T-cell (primary cell): ENCODE data around the gene TMEM179. TPM values are rescaled to one million over a fixed set of nuclear protein-coding genes. Genes with fewer than 3 reads are reported as not detected.

Experiments used
- ATAC-seq, 4 experiments: fragments of 200-7000 bp in 3 of 4; fragments of 150-1000 bp in 1 of 4; cut with Tn5 transposase; replicated peaks in 1 of 4; 1 replicate in 3 of 4; 2 replicates in 1 of 4; pipeline ENCODE4 v1.10.0; 2021; ENCODE audit warnings: moderate library complexity in 3 of 4, mild to moderate bottlenecking in 2 of 4, moderate number of reproducible peaks in 1 of 4
- CTCF ChIA-PET, 2 donors: fragments of 300-600 bp; sonication (Branson Sonifier 250); formaldehyde crosslinking; loops; one replicate each; lab custom pipeline; 2022; ENCODE audit warnings: antibody characterized with exemption in 2 of 2; lab: Charles Lee
- POLR2A ChIA-PET, 2 donors: fragments of 300-600 bp; sonication (Branson Sonifier 250); formaldehyde crosslinking; loops; one replicate each; lab custom pipeline; 2022; ENCODE audit warnings: antibody characterized with exemption in 2 of 2; lab: Charles Lee
- DNase-seq, 35 experiments: peaks; one replicate each; pipeline versions ENCODE4 v3.0.0 to v3.0.0-alpha.2; 2013 to 2023
- H3K27ac ChIP-seq: one replicate; pipeline ENCODE4 v1.5.1; 2013; ENCODE audit warnings: low read length
- H3K27me3 ChIP-seq, 2 experiments: replicated peaks in 1 of 2; 1 replicate in 1 of 2; 2 replicates in 1 of 2; pipeline versions ENCODE4 v1.6.1 to v1.7.0; 2013; ENCODE audit warnings: low read length in 1 of 2, mixed read lengths in 1 of 2; ENCODE audit not compliant: control insufficient read depth in 2 of 2, insufficient read depth in 2 of 2; ENCODE audit errors: extremely low read depth in 1 of 2
- H3K36me3 ChIP-seq, 2 donors: 1 replicate in 1 of 2; 2 replicates in 1 of 2; pipeline versions ENCODE4 v1.6.1 to v1.7.0; 2013; ENCODE audit warnings: low read length in 1 of 2; ENCODE audit not compliant: control insufficient read depth in 2 of 2, insufficient read depth in 1 of 2; ENCODE audit errors: extremely low read depth in 1 of 2
- H3K4me1 ChIP-seq, 2 experiments: 1 replicate in 1 of 2; 2 replicates in 1 of 2; pipeline versions ENCODE4 v1.6.1 to v1.7.0; 2013; ENCODE audit warnings: low read length in 2 of 2, mixed read lengths in 1 of 2; ENCODE audit not compliant: insufficient read depth in 2 of 2, control insufficient read depth in 1 of 2; ENCODE audit errors: extremely low read depth in 1 of 2
- H3K4me3 ChIP-seq, 2 donors: 1 replicate in 1 of 2; 2 replicates in 1 of 2; pipeline versions ENCODE4 v1.5.1 to v1.7.0; 2013; ENCODE audit warnings: mild to moderate bottlenecking in 2 of 2, low read length in 1 of 2, moderate library complexity in 1 of 2; ENCODE audit not compliant: control insufficient read depth in 1 of 2; ENCODE audit errors: extremely low read depth in 1 of 2
- H3K9me3 ChIP-seq: 2 replicates; pipeline ENCODE4 v1.7.0; 2013
- H3K27ac Mint-ChIP-seq, 2 donors: one replicate each; pipeline ENCODE4 v1.8.0; 2020 to 2021; ENCODE audit warnings: mild to moderate bottlenecking in 2 of 2, mixed read lengths in 2 of 2
- H3K27me3 Mint-ChIP-seq, 2 donors: one replicate each; pipeline ENCODE4 v1.8.0; 2021 to 2022; ENCODE audit warnings: mixed read lengths in 2 of 2
- H3K36me3 Mint-ChIP-seq: one replicate; pipeline ENCODE4 v1.8.0; 2021; ENCODE audit warnings: mixed read lengths
- H3K4me1 Mint-ChIP-seq, 3 donors: one replicate each; pipeline ENCODE4 v1.8.0; 2020 to 2022; ENCODE audit warnings: mixed read lengths in 3 of 3, mild to moderate bottlenecking in 1 of 3
- H3K4me3 Mint-ChIP-seq, 3 donors: one replicate each; pipeline ENCODE4 v1.8.0; 2020 to 2022; ENCODE audit warnings: mild to moderate bottlenecking in 3 of 3, mixed read lengths in 3 of 3, moderate library complexity in 3 of 3
- H3K9me3 Mint-ChIP-seq, 3 donors: one replicate each; pipeline ENCODE4 v1.8.0; 2020 to 2022; ENCODE audit warnings: mixed read lengths in 3 of 3
- WGBS: methylation state at CpG from one replicate; pipeline ENCODE4 v1.1.5; 2013; ENCODE audit warnings: missing lambda C conversion rate; ENCODE audit not compliant: insufficient coverage; 5-methylcytosine and 5-hydroxymethylcytosine counted together
- total RNA-seq, 35 experiments: library from RNA in 6 of 35; stranded (reverse) in 6 of 35; fragments of 120-200 nt in 1 of 35; gene quantifications; one replicate each; pipeline versions ENCODE4 v1.2.1 to v1.2.4 and lab custom pipeline; 2013 to 2026

TMEM179 gene
- total RNA-seq, 5 donors from 2014 or later (not counting 1 experiment from before 2014, with no cell fraction given): not detected

- POLR2A ChIA-PET: no interaction called here
- no peak overlapping the region for H3K4me3 Mint-ChIP-seq
- no peaks in the 10 kb centered on the region for H3K9me3 Mint-ChIP-seq
- H3K27me3 Mint-ChIP-seq: peaks cover 0 to 6% of the 10 kb centered on the region in 2 donors
- peaks cover 0 to 37% of the 10 kb centered on the region in 2 experiments for H3K27me3 ChIP-seq
- ATAC-seq: no peak
- CTCF ChIA-PET: no interaction called here
- H3K4me1 Mint-ChIP-seq: no peaks in the 10 kb centered on the region
- WGBS: 81% methylated on average over 7 of the region's 7 CpGs
- H3K36me3 Mint-ChIP-seq: no peaks in the 10 kb centered on the region
- no peaks in the 10 kb centered on the region for H3K36me3 ChIP-seq
- DNase-seq: no peak
- H3K4me3 ChIP-seq: no peak overlapping the region
- no peaks in the 10 kb centered on the region for H3K9me3 ChIP-seq
- no peak overlapping the region for H3K27ac Mint-ChIP-seq
- no peak overlapping the region for H3K27ac ChIP-seq
- no peaks in the 10 kb centered on the region for H3K4me1 ChIP-seq
Measured at GRCh38 chr14:104572668-104573067, 31.9 kb downstream of the TMEM179 start.

DNA sequence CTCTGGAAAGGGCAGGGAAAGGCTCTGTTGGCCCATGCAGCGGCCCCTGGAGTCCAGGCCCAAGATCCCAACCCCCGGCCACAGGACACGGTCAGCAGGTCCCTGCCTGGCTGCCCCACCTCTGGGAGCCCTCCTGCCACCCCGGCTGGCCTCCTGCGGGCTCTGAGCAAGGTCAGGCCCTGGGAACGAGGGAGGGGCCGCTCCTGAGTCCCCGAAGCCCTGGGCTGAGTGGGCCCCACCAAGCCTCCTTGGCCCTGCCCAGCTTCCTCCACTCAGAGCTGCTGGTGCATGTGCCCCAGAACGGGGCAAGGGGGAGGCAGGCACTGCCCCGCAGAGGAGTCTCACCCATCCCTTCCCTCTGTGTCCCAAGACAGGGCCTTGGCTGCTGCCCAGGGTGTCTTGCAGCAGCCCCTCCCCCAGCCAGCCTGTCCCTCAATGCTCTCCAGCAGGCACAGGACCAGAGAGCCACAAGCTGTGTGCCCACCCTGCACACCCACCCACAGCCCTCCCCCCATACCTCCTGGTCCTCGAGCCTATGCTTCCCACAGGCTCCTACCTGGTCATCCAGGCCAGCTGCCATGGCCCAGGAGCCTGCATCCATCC, 32.4 kb downstream of the TMEM179 start:
- Mint-ChIP-seq H3K4me3 (no peak overlapping the region), H3K4me1 (no peaks in the 10 kb centered on the region), H3K9me3 (no peaks in the 10 kb centered on the region), H3K36me3 (no peaks in the 10 kb centered on the region), H3K27ac (no peak overlapping the region), H3K27me3 (peaks cover 0 to 6% of the 10 kb centered on the region in 2 donors)
- CTCF ChIA-PET: no interaction called here
- ATAC-seq (no peak), DNase-seq (no peak)
- H3K27ac ChIP-seq: no peak overlapping the region
- H3K27me3 ChIP-seq: peaks cover 0 to 37% of the 10 kb centered on the region in 2 experiments
- H3K36me3 ChIP-seq: no peaks in the 10 kb centered on the region
- POLR2A ChIA-PET: no interaction called here
- no peak overlapping the region for H3K4me3 ChIP-seq
- WGBS: 73% methylated on average over 8 of the region's 11 CpGs
- H3K4me1 ChIP-seq: no peaks in the 10 kb centered on the region
- no peaks in the 10 kb centered on the region for H3K9me3 ChIP-seq

GRCh38 chr14:104571246-104571645, 33.3 kb downstream of the TMEM179 start:
- DNase-seq: no peak
- 80% methylated on average over 14 of the region's 16 CpGs for WGBS
- ChIA-PET CTCF (no interaction called here), POLR2A (no interaction called here)
- H3K27me3 Mint-ChIP-seq: peaks cover 4 to 13% of the 10 kb centered on the region in 2 donors
- peaks cover 0 to 36% of the 10 kb centered on the region in 2 experiments for H3K27me3 ChIP-seq
- ATAC-seq: no peak
- H3K9me3 Mint-ChIP-seq: no peaks in the 10 kb centered on the region
- no peak overlapping the region for H3K4me3 ChIP-seq
- no peaks in the 10 kb centered on the region for H3K4me1 ChIP-seq
- H3K36me3 ChIP-seq: no peaks in the 10 kb centered on the region
- H3K4me1 Mint-ChIP-seq: no peaks in the 10 kb centered on the region
- H3K36me3 Mint-ChIP-seq: no peaks in the 10 kb centered on the region
- no peaks in the 10 kb centered on the region for H3K9me3 ChIP-seq
- no peak overlapping the region for H3K27ac Mint-ChIP-seq
- no peak overlapping the region for H3K4me3 Mint-ChIP-seq
- H3K27ac ChIP-seq: no peak overlapping the region

- CTCF ChIA-PET: no interaction called here
- 95% methylated on average over 3 of the region's 10 CpGs for WGBS
- peaks cover 6 to 23% of the 10 kb centered on the region in 2 donors for H3K27me3 Mint-ChIP-seq
- POLR2A ChIA-PET: no interaction called here
- Histone ChIP-seq H3K27me3 (peaks cover 0 to 46% of the 10 kb centered on the region in 2 experiments), H3K9me3 (no peaks in the 10 kb centered on the region), H3K4me3 (no peak overlapping the region), H3K36me3 (no peaks in the 10 kb centered on the region), H3K27ac (no peak overlapping the region), H3K4me1 (peaks cover 0 to under 1% of the 10 kb centered on the region in 2 experiments)
- DNase-seq (no peak), ATAC-seq (no peak)
- no peak overlapping the region for H3K27ac Mint-ChIP-seq
- no peaks in the 10 kb centered on the region for H3K9me3 Mint-ChIP-seq
- no peak overlapping the region for H3K4me3 Mint-ChIP-seq
- H3K36me3 Mint-ChIP-seq: no peaks in the 10 kb centered on the region
- H3K4me1 Mint-ChIP-seq: no peaks in the 10 kb centered on the region
Measured at GRCh38 chr14:104569435-104569834, 35.1 kb downstream of the TMEM179 start.

DNA sequence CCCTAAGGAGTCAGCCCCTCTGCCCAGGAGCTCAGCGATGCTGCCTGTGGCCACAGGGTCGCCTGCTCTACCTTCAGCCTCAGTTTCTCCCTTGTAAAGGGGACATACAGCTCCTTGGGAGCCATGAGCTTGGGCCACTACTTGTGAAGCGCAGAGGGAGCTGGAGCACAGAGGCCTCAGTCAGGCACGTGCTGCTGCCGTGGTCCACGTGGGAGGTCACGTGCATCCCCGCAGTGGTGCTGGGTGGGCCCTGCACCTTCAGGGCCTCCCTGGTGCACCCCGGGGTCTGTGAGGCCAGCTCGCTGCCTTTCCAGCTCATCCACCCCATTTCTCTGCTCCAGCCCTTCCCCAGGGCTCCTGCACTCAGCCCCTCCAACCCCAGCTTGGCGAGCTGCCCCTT, 36.0 kb downstream of the TMEM179 start:
- Mint-ChIP-seq H3K36me3 (no peaks in the 10 kb centered on the region), H3K27me3 (peaks cover 11 to 28% of the 10 kb centered on the region in 2 donors), H3K9me3 (no peaks in the 10 kb centered on the region), H3K4me3 (no peak overlapping the region), H3K27ac (no peak overlapping the region), H3K4me1 (peaks cover 0 to 2% (median 2%) of the 10 kb centered on the region in 3 donors)
- Histone ChIP-seq H3K36me3 (no peaks in the 10 kb centered on the region), H3K4me1 (peaks cover 0 to 9% of the 10 kb centered on the region in 2 experiments), H3K27me3 (peaks cover 0 to 53% of the 10 kb centered on the region in 2 experiments), H3K27ac (no peak overlapping the region), H3K4me3 (no peak overlapping the region), H3K9me3 (no peaks in the 10 kb centered on the region)
- 75% methylated on average over 8 of the region's 11 CpGs for WGBS
- no peak for ATAC-seq
- ChIA-PET CTCF (interaction anchor here in 1 of 2 donors (0.6 kb wide), 1 partner anchor 35 kb away, joined by 4 read pairs; no protein-coding TSS in a partner anchor), POLR2A (no interaction called here)
- DNase-seq: no peak

GRCh38 chr14:104567957-104568225, 36.7 kb downstream of the TMEM179 start:
- no peaks in the 10 kb centered on the region for H3K36me3 ChIP-seq
- H3K9me3 ChIP-seq: no peaks in the 10 kb centered on the region
- peaks cover 0 to 9% of the 10 kb centered on the region in 2 experiments for H3K4me1 ChIP-seq
- Mint-ChIP-seq H3K36me3 (no peaks in the 10 kb centered on the region), H3K4me3 (no peak overlapping the region), H3K27me3 (peaks cover 11 to 28% of the 10 kb centered on the region in 2 donors), H3K27ac (no peak overlapping the region), H3K9me3 (no peaks in the 10 kb centered on the region), H3K4me1 (peaks cover 0 to 2% (median 2%) of the 10 kb centered on the region in 3 donors)
- H3K27ac ChIP-seq: no peak overlapping the region
- peaks cover 0 to 60% of the 10 kb centered on the region in 2 experiments for H3K27me3 ChIP-seq
- no peak overlapping the region for H3K4me3 ChIP-seq
- DNase-seq (no peak), ATAC-seq (no peak)
- POLR2A ChIA-PET: no interaction called here
- CTCF ChIA-PET: no interaction called here
- 67% methylated on average over 5 of the region's 9 CpGs for WGBS
